Stimulated activated CD4-positive, alpha-beta T cell treated with anti-CD3 and anti-CD28 coated beads, Interleukin-4, amount 100 ng/mL, for 24 hours (primary cell): ENCODE measurements around the gene KMT2B.

Experiments
- DNase-seq: peaks from one replicate; pipeline ENCODE4 v3.0.0-alpha.2; 2020

KMT2B gene

DNA sequence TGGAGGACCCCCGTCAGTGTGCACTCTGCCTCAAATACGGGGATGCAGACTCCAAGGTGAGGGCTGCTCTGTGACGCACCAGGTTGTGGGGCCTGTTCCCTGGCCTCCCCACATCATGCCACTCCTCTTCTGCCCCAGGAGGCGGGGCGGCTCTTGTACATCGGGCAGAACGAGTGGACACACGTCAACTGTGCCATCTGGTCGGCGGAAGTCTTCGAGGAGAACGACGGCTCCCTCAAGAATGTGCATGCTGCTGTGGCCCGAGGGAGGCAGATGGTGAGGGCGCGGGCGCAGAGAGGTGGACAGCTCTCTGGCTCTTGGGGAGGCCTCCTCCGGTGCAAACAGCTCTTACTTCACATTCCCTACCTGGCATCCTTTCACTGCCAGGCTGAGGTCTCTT lies 11.2 kb downstream of the KMT2B start:
- no peak for DNase-seq

DNA sequence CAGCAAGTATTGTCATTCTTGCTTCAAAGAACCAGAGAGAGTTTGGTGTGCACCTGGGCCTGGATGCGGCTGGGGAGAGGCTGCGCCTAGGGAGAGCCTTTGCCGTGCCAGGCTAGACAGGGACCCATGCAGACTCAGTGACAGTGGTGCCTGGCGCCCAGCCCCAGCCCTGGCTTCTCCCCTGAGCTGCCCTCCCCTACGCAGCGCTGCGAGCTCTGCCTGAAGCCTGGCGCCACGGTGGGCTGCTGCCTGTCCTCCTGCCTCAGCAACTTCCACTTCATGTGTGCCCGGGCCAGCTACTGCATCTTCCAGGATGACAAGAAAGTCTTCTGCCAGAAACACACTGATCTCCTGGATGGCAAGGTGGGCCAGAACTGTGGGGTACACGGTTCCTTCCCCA lies 12.0 kb downstream of the KMT2B start:
- DNase-seq, result no peak

- no peak for DNase-seq
Measured at GRCh38 chr19:35730326-35730725, 12.5 kb downstream of the KMT2B start.

GRCh38 chr19:35731353-35731752 lies 13.6 kb downstream of the KMT2B start:
- no peak for DNase-seq

DNA sequence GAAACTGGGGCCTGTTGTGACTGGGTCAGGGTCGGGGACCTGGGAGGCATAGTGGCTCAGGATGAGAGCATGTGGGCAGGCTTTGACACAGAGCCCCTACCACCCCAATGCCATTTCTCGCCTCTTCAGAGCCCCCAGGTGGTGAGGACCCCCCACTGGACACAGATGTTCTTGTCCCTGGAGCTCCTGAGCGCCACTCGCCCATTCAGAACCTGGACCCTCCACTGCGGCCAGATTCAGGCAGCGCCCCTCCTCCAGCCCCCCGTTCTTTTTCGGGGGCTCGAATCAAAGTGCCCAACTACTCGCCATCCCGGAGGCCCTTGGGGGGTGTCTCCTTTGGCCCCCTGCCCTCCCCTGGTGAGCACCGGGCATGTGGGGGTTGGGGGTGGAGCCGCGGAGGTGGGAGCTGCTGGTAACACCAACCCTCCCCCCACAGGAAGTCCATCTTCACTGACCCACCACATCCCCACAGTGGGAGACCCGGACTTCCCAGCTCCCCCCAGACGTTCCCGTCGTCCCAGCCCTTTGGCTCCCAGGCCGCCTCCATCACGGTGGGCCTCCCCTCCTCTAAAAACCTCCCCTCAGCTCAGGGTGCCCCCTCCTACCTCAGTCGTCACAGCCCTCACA lies 14.1 kb downstream of the KMT2B start:
- DNase-seq, result no peak

GRCh38 chr19:35732540-35733179 lies 14.9 kb downstream of the KMT2B start:
- no peak for DNase-seq

DNA sequence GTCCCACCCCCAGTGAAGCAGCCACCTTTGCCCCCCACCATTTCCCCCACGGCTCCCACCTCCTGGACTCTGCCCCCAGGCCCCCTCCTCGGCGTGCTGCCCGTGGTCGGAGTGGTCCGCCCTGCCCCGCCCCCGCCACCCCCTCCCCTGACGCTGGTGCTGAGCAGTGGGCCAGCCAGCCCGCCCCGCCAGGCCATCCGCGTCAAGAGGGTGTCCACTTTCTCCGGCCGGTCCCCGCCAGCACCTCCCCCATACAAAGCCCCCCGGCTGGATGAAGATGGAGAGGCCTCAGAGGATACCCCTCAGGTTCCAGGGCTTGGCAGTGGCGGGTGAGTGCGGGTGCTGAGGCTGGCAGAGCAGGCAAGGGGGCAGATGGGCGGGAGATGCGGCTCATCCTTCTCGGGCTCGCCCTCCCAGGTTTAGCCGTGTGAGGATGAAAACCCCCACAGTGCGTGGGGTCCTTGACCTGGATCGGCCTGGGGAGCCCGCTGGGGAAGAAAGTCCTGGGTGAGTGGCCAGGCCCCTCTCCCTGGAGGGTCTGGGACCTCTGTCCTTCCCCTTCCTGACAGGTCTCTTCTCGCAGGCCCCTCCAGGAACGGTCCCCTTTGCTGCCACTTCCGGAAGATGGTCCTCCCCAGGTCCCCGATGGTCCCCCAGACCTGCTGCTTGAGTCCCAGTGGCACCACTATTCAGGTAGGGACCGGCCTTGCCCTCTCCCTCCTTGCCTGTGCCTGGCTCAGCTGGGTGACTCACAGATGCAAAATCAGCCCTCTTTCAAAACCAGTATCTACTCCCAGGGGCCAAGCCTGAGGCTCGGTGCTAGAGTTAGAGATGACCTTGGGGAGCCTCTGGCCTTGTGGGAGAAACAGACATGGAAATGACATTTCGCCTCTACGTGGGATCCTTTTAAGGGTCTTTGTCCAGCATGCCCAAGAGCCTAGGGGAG lies 15.7 kb downstream of the KMT2B start:
- no peak for DNase-seq

- DNase-seq, result no peak
Measured at GRCh38 chr19:35734273-35734672, 16.5 kb downstream of the KMT2B start.

DNA sequence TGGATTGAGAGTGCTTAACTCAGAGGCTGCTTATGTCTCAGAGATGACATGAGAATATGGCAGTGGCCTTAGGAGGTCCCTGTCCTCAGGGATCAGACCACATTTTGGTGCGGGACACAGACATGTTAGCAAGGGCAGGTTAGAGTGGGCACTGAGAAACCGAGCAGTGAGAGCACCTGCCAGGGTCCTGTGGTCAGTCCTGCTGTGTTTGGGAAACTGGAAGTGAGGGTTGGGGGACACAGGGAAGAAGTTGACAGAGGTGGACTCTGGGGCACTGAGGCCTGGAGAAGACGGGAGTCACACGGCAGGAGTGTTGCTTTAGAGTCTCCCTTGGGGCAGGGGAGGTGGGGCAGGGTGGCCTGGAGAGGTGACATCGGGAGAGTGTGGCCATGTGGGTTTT lies 17.1 kb downstream of the KMT2B start:
- DNase-seq, result no peak

DNA sequence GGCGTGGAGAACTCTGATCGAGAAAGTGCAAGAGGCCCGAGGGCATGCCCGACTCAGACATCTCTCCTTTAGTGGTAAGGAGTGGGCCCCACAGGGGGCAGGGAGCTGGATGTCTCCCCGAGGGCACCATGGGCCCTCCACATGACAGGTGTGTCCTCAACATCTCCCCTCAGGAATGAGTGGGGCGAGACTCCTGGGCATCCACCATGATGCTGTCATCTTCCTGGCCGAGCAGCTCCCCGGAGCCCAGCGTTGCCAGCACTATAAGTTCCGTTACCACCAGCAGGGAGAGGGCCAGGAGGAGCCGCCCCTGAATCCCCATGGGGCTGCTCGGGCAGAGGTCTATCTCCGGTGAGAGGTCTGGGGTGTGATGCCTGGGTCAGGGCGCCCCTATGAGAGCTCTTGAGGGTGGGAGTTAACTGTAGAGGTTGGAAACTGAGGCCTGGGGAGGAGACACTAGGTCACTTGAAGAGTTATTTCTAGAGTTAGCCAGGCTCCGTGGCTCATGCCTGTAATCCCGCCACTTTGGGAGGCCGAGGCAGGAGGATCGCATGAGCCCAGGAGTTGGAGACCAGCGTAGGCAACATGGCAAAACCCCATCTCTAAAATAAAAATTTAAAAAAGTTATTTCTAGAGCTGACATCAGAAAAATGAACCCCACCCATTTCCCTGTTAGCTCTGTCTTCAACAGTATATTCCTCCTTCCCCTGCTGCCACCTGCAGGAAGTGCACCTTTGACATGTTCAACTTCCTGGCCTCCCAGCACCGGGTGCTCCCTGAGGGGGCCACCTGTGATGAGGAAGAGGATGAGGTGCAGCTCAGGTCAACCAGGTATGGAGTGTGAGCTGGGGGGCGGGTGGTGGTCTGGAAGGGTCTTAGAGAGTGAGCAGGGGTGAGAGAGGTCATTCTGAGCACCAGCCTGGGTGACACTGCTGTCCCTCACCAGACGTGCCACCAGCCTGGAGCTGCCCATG lies 19.4 kb downstream of the KMT2B start:
- DNase-seq, result no peak

GRCh38 chr19:35738021-35738886 lies 20.5 kb downstream of the KMT2B start:
- no peak for DNase-seq

GRCh38 chr19:35738887-35739229 lies 21.1 kb downstream of the KMT2B start:
- no peak for DNase-seq

DNA sequence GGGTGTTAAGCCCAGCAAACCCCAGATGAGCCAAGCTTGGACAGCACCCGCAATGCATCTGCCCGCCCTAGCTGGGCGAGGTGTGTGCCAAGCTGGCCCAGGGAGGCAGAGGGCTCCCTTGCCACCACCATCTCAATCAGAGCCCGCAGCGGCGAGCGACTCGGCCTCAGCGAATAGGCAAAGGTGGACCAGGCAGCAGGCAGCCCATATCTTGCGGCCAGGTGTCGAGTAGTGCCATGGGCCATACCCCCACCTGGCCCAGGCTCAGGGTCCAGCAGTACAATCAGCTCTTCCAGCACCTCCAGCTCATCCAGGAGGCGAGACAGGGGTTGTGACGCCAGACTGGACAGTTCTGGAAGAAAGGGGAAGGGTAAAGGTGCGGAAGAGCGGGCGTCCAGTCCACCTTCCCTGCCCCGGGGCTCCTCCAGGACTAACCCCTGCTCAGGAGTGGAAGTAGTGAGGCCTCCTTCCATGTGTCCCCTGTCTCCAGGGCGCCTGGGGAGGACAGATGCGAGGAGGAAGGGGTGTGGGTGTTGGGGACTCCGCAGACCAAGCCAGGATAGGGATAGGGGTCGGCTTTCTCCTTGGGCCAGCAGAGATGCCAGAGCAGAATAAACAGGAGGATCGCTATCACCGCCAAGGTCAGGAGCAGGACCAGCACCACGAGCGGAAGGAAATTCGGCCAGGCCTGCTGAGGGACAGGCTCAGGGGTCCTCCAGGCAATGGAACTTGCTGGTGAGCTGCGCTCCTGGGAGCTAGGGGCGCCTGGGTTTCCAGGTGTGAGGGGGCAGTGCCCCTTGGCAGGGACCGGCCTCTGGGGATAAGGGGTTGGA lies 21.7 kb downstream of the KMT2B start:
- no peak for DNase-seq

DNA sequence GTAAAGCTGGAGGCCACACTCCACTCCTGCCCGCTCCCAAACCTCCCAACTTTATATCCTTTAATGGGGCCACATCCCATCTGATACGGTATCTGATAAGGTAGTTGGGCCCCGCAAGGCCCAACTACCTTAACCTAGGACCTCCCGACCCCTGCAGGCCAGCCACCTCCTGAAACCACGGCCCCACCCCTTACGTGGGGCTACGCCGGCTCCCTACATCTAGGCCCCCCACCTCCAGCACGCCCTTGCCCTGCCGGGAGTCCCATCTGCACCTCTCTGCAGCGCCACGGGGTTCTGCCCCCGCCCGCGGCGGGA lies 22.3 kb downstream of the KMT2B start:
- no peak for DNase-seq

DNA sequence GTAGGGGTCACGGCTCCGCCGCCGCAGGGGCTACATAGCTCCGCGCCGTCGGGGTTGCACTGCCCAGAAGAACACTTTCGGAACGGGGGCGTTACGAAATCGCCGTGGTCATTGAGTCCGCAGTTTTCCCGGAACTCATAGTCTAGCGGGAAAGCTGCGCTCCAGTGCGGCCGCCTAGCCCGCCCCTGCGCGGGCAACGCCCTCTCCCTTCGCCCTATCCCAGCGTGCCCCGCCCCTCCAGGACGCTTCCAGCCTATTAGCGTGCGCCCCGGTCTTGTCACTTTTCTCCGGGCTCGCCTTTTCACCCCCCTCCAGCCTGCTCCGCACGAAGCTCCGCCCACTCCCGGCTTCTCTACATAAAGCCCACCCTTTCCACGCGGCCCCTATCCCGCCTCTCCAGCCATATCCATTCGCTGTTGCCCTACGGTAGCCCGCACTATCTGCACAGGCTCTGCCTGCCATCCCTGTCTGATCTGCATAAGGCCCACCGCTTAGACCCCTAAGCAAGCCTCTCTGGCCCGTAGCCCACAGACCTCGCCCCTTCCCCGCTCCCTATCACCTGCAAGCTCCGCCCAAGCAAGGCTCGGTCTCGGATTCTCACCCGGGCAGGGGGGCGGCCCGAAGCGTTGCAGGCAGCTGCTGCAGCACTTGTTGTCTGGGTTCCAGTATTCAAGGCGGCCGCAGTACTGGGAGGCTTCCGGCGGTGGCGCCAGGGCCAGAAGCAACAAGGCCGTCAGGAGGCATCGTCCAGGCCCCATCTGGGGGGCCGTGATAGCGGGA lies 22.8 kb downstream of the KMT2B start:
- DNase-seq, result peak; percentile 96

- DNase-seq, result no peak
Measured at GRCh38 chr19:35741203-35741515, 23.4 kb downstream of the KMT2B start.

DNA sequence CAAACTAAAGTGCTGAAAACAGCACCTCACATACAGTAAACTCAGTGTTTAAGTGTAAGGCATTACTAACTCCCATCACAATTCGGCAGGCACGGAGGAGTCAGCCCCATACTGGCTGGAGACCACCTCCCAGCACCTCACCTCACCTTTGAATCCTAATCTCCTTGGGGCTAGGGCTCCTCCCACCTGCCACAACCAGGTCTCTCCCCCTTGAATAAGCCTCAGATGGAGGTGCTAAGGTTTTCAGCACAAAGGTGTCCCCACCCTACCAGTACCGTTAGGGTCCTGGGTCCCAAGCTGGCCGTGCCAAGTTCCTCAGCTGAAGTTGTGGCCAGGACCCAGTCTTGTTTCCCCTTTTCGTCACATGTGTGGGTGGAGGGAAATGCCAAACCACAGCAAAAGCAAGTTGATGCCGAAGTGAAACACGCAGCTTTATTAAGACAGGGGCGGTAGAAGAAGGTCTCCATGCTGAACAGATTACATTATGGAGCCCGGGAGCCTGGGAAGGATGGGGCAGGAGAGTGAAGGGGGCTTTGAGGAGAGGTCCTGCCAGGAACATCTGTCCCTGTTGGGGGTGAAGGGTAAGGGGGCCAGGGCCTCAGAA lies 24.4 kb downstream of the KMT2B start, which contains the start of gene IGFLR1:
TSS of gene IGFLR1 (minus strand) at position 332 of the 604 bp plus-strand sequence. CDS start 1,272 bp downstream, outside the sequence.
- DNase-seq, result peak; percentile 84

GRCh38 chr19:35743640-35744429 lies 26.0 kb downstream of the KMT2B start:
- DNase-seq, result no peak
